ENCODE data around the gene OXCT1. TPM values are rescaled to one million over a fixed set of nuclear protein-coding genes. Genes with fewer than 3 reads are reported as not detected.

The OXCT1 gene
- polyA plus RNA-seq, 2 of the 4 experiments (the other 2 are of a cell fraction): 2.6 to 3.0 TPM

DNA sequence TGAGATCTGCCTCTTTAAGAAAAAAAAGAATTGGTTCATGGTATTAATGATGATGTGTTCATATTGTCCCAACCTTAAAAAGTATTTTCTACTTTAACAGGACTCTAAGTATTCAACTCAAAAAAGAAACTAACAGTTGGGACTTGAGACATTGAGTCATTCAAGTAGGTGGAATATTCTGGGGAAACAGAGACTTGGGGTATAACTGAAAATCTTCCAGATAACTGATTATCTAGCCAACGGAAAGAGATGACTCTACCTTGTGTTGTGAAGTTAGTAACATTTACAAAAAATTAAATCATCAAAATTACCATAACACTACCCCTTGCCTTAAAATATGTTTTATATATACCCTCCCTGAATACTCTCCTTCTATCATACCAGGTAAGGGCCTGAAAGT is 19.1 kb downstream of the OXCT1 start:
- TF ChIP-seq GATA3 (IDR thresholded peaks at IDR 0.05; ENCODE audit: borderline replicate concordance) (no peak), NR3C1 (IDR thresholded peaks at IDR 0.05) (no peak), PHF8 (IDR thresholded peaks at IDR 0.05; ENCODE audit: borderline replicate concordance, low read depth) (no peak), ZNF302 (CRISPR knock-in tag; IDR thresholded peaks at IDR 0.05) (no peak), ZSCAN20 (CRISPR knock-in tag; IDR thresholded peaks at IDR 0.05) (no peak), HOXB13 (CRISPR knock-in tag; IDR thresholded peaks at IDR 0.05; ENCODE audit: low read depth) (no peak), SREBF2 (IDR thresholded peaks at IDR 0.05) (no peak), EP300 (IDR thresholded peaks at IDR 0.05) (no peak), JUNB (IDR thresholded peaks at IDR 0.05) (no peak), EHF (CRISPR knock-in tag; IDR thresholded peaks at IDR 0.05) (no peak), RAD21 (conservative IDR thresholded peaks at IDR 0.05 in 1 of 2, IDR thresholded peaks at IDR 0.05 in 1 of 2) (no peak), KDM5A (IDR thresholded peaks at IDR 0.05) (no peak)
- TF ChIP-seq, protein P1, sequence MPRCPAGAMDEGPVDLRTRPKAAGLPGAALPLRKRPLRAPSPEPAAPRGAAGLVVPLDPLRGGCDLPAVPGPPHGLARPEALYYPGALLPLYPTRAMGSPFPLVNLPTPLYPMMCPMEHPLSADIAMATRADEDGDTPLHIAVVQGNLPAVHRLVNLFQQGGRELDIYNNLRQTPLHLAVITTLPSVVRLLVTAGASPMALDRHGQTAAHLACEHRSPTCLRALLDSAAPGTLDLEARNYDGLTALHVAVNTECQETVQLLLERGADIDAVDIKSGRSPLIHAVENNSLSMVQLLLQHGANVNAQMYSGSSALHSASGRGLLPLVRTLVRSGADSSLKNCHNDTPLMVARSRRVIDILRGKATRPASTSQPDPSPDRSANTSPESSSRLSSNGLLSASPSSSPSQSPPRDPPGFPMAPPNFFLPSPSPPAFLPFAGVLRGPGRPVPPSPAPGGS (IDR thresholded peaks at IDR 0.05): no peak
- TF ChIP-seq, protein P2, sequence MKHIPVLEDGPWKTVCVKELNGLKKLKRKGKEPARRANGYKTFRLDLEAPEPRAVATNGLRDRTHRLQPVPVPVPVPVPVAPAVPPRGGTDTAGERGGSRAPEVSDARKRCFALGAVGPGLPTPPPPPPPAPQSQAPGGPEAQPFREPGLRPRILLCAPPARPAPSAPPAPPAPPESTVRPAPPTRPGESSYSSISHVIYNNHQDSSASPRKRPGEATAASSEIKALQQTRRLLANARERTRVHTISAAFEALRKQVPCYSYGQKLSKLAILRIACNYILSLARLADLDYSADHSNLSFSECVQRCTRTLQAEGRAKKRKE (CRISPR knock-in tag; IDR thresholded peaks at IDR 0.05; ENCODE audit: low read depth): no peak
- TF ChIP-seq, protein P3, sequence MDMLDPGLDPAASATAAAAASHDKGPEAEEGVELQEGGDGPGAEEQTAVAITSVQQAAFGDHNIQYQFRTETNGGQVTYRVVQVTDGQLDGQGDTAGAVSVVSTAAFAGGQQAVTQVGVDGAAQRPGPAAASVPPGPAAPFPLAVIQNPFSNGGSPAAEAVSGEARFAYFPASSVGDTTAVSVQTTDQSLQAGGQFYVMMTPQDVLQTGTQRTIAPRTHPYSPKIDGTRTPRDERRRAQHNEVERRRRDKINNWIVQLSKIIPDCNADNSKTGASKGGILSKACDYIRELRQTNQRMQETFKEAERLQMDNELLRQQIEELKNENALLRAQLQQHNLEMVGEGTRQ (IDR thresholded peaks at IDR 0.05): no peak
- TF ChIP-seq, protein P4, sequence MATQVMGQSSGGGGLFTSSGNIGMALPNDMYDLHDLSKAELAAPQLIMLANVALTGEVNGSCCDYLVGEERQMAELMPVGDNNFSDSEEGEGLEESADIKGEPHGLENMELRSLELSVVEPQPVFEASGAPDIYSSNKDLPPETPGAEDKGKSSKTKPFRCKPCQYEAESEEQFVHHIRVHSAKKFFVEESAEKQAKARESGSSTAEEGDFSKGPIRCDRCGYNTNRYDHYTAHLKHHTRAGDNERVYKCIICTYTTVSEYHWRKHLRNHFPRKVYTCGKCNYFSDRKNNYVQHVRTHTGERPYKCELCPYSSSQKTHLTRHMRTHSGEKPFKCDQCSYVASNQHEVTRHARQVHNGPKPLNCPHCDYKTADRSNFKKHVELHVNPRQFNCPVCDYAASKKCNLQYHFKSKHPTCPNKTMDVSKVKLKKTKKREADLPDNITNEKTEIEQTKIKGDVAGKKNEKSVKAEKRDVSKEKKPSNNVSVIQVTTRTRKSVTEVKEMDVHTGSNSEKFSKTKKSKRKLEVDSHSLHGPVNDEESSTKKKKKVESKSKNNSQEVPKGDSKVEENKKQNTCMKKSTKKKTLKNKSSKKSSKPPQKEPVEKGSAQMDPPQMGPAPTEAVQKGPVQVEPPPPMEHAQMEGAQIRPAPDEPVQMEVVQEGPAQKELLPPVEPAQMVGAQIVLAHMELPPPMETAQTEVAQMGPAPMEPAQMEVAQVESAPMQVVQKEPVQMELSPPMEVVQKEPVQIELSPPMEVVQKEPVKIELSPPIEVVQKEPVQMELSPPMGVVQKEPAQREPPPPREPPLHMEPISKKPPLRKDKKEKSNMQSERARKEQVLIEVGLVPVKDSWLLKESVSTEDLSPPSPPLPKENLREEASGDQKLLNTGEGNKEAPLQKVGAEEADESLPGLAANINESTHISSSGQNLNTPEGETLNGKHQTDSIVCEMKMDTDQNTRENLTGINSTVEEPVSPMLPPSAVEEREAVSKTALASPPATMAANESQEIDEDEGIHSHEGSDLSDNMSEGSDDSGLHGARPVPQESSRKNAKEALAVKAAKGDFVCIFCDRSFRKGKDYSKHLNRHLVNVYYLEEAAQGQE (IDR thresholded peaks at IDR 0.05): no peak
- TF ChIP-seq, protein P5, sequence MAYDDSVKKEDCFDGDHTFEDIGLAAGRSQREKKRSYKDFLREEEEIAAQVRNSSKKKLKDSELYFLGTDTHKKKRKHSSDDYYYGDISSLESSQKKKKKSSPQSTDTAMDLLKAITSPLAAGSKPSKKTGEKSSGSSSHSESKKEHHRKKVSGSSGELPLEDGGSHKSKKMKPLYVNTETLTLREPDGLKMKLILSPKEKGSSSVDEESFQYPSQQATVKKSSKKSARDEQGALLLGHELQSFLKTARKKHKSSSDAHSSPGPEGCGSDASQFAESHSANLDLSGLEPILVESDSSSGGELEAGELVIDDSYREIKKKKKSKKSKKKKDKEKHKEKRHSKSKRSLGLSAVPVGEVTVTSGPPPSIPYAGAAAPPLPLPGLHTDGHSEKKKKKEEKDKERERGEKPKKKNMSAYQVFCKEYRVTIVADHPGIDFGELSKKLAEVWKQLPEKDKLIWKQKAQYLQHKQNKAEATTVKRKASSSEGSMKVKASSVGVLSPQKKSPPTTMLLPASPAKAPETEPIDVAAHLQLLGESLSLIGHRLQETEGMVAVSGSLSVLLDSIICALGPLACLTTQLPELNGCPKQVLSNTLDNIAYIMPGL (CRISPR knock-in tag; IDR thresholded peaks at IDR 0.05; ENCODE audit: borderline replicate concordance): no peak
- TF ChIP-seq, protein P6, sequence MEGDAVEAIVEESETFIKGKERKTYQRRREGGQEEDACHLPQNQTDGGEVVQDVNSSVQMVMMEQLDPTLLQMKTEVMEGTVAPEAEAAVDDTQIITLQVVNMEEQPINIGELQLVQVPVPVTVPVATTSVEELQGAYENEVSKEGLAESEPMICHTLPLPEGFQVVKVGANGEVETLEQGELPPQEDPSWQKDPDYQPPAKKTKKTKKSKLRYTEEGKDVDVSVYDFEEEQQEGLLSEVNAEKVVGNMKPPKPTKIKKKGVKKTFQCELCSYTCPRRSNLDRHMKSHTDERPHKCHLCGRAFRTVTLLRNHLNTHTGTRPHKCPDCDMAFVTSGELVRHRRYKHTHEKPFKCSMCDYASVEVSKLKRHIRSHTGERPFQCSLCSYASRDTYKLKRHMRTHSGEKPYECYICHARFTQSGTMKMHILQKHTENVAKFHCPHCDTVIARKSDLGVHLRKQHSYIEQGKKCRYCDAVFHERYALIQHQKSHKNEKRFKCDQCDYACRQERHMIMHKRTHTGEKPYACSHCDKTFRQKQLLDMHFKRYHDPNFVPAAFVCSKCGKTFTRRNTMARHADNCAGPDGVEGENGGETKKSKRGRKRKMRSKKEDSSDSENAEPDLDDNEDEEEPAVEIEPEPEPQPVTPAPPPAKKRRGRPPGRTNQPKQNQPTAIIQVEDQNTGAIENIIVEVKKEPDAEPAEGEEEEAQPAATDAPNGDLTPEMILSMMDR (IDR thresholded peaks at IDR 0.05): no peak
- DNase-seq (ENCODE audit: low read depth in 1 of 2, low spot score in 1 of 2) (no peak), ATAC-seq (no peak), FAIRE-seq (no peak)
- no peaks in the 10 kb centered on the region for H3K9me3 ChIP-seq
- H3K4me3 ChIP-seq: no peak overlapping the region
- WGBS (ENCODE audit: missing lambda C conversion rate): 85% methylated on average over 1 of the region's 1 CpG
- H3K4me1 ChIP-seq: no peaks in the 10 kb centered on the region
- CTCF ChIA-PET: no interaction called here
- H3K27ac ChIP-seq: no peak overlapping the region
- no peak overlapping the region for H3K4me2 ChIP-seq
- POLR2A ChIA-PET: no interaction called here
